ENCODE measurements around the gene MAML2.
"Not testable (repeated sequence)": the region's sequence is repeated elsewhere in the genome, so short reads cannot be mapped to it uniquely, and the experiment has no call there.

Gene MAML2

DNA sequence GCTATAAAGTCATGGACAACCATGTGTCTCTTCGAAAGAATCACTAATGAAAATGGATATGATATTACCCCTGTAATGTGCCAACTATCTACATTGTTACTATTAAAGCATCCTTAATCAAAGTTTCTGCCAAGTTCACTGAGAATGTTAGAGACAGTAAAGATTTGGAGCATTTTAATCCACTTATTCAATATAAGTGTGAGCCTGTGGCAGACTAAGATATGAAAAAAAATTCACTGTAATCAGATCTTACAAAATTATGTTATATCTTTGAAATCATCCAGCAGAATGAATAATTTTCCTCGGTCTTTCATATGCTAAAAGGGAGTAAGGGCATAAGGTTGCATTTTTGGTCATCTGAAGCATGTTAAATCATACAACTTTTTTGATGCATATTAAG is 49.9 kb downstream of the MAML2 start:
- no peak for DNase-seq (ENCODE audit: low spot score)

DNA sequence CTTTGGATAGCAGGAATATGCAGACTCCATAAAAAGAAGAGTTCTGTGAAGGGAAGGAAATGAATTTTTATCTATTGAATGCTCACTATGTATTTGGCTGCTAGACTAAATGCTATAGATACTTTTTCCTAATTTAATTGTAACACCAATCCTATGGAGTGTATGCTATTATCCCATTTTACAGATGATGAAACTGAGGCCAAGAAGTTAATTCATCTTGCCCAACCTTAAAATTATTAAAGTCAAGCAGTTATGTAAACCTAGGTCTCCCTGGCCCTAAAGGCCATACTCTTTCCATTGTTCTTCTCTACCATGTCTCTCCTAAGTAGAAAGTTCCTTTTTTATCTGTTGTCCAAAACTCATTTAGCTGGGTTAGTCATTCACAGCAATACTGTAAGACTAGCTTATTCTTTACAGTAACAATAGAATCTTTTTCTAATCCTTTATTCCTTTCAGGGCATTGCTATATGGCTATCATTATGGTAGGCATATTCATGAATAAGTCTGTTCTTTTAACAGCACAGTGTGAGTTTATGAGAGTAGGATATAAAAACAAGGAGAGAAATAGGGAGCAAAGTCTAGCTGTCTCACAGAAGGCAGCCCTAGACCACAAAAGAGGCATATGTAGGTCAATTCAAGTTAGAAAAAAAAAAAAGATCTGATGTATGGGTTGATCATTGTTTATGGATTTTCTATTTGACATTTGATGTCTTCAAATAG is 50.5 kb downstream of the MAML2 start:
- DNase-seq (ENCODE audit: low spot score) = no peak

DNA sequence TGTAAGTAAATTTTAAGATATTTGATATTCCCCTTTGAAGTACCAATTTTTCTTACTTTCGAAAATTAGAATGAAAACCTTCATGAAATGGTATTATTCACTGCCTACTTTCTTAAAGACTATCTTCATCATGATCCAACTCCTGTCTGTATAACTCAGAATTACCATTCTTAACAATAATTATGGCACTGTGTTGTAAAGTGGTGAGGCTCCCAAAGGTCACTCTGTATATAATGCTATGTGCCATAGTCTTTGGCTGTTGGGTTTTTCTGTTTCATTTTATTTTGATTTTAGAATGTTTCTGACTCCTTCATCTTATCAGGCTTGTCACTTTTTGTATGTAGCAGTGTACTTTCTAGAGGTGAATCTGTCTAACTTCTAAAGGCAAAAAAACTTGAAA is 52.4 kb downstream of the MAML2 start:
- DNase-seq (ENCODE audit: low spot score) = no peak

DNA sequence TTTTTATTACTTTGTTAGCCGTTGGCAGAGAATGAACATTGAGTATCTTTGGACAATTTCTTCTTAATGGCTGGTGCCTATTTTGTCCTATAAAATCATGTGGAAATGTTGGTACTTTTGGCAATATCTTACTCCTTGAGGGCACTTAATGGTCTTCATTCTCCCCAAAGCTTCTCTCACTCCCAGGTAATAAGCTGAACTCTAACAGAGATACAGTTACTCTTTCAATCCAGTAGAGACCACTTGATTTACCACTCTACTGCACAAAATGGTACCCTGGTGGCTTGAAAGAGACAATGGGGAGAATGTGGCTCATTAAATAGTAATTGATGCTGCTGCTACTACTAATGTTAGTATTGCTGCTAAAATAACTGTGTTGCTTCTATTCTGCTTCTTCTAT is 53.0 kb downstream of the MAML2 start:
- DNase-seq (ENCODE audit: low spot score) = no peak

DNA sequence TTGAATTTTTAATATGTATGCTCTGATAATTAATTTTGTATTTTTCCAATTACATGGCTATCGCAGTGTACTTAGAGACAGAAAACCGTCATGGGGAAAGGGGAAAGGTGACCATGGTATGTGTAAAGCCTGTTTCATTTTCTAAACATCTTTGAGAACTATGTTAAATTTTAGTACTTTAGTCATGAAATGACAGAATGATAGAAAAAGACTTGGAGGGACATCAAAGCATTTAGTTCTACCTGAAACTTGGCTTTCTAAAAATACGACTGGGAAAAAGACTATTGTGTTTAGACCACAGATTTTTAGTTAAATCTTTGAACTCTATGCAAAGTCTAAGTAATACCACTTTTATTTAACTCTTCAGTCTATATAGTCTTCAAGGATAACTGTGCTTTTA is 54.1 kb downstream of the MAML2 start:
- DNase-seq (ENCODE audit: low spot score) = no peak

DNA sequence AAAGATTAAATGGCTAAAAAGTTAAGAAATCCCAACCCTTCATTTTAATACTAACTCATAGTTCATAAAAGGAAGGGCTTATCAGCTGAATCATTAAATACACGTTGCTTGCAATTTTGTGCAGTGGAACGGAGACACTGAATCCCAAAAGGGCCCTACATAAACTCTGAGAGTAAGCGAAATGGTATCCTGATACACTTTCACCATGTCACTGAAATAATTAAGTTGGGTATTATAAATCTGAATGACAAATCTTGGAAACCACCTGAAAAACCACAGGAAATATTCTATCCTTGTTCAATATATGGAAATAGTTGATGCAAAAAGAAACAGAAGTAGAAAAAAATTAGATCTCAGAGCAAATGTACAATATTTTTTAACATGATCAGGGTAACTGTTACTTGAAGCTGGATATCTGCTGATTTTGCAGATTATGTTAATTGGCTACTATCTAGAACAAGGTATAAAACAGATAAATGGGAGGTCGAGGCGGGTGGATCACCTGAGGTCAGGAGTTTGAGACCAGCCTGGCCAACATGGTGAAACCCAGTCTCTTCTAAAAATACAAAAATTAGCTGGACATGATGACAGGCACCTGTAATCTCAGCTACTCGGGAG is 55.1 kb downstream of the MAML2 start:
- no peak for DNase-seq (ENCODE audit: low spot score)

DNA sequence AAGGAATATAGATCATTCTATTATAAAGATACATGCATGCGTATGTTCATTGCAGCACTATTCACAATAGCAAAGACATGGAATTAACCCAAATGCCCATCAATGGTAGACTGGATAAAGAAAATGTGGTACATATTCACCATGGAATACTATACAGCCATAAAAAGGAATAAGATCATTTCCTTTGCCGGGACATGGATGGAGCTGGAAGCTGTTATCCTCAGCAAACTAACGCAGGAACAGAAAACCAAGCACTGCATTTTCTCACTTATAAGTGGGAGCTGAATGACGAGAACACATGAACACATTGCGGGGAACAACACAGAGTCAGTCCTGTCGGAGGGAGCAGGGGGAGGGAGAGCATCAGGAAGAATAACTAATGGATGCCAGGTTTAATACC is 57.0 kb downstream of the MAML2 start:
- not testable (repeated sequence) for DNase-seq (ENCODE audit: low spot score)

DNA sequence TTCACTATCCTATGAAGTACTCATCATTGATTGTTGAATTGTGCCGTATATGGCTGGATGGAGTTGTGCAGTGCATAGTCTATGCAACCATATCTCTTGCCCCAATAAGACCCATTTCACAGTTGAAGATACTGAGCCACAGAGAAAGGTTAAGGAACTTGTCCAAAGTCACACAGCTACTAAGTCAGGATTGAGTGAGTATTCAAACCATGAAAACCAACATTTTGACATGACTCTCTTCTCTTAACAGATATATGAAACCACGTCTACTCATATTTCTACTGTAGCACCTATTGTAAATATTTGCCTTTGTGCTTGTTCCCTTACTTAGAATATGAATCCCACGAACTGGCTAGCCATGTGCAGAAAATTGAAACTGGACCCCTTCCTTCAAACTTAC is 58.1 kb downstream of the MAML2 start:
- no peak for DNase-seq (ENCODE audit: low spot score)

DNA sequence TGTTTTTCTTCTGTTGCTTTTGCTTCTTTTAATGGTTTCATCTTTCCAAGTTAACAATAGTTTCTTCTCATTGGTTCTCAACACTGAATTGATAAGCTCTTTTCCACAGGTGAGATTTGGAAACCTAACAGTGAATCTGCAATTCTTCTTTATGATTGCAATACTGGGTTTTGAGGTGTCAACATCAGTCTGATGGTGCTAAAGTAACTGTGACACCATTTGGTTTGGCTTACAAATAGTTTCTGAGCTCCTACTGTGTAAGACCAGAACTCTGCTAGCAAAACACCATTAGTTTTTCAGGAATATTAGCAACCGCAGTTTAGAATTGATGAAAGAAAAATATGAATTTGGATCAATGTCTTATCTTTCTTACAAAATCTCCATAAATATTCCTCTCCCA is 58.6 kb downstream of the MAML2 start:
- DNase-seq (ENCODE audit: low spot score) = no peak

DNA sequence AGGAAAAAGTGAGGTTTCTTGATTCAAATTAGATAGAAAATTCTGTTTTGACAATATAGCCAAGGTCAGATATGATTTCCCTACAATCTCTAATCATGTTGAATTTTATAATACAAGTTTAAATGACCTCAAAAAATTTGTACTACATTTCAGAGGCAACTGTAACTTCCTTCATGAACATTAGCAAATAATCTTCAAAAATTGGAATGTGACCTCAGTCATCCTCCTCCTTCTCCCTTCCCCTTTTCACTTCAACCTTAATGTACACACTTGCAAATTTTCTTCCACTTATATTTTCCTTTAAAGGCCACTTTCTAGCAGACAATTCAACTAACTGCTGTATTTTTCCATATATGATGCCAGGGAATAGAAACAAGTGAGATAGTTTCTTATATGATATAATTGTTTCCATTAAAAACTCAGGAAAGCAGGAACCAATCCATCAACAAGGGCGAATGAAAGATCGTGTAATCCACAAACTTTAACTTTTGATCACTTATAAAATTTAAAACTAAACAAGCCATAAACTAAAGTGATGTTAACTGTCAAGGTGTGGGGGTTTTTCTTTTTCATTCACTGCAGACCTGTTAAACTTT is 60.3 kb downstream of the MAML2 start:
- DNase-seq (ENCODE audit: low spot score) = no peak

DNA sequence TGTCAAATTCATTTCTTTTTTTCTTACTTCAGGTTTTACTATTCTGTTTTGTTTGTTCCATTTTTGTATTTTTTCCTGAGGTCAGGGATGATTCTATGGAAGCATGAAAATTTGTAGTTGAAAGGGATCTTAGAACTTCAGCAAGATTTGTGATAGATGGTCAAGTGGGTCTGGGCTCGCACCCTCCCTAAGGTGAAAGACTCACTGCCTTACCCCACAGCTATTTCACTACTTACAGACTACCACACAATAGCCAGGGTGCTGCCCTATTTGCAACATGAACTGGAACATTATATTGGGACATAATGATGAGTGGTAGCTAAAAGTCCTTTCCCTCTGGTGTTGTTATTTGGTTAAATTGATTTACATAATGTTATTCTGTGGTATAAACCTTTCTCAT is 62.6 kb downstream of the MAML2 start:
- no peak for DNase-seq (ENCODE audit: low spot score)

DNA sequence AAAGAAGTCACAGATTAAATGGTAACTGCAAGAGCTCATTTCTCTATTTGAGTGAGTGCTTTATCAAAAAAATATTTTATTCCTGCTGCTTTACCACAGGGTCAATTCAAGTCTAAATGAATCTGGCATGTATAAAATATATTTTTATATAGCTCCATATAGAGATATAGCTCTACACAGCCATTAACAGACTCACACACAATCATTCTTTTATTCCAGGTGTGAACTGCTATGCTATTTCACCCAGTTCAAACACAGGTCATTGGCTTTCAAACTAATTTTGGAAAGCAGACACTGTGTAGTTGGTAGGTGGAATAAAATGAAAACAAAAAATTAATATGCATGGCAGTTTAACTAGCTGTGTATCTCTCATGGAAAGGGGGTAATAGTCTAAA is 63.1 kb downstream of the MAML2 start:
- DNase-seq (ENCODE audit: low spot score) = no peak

DNA sequence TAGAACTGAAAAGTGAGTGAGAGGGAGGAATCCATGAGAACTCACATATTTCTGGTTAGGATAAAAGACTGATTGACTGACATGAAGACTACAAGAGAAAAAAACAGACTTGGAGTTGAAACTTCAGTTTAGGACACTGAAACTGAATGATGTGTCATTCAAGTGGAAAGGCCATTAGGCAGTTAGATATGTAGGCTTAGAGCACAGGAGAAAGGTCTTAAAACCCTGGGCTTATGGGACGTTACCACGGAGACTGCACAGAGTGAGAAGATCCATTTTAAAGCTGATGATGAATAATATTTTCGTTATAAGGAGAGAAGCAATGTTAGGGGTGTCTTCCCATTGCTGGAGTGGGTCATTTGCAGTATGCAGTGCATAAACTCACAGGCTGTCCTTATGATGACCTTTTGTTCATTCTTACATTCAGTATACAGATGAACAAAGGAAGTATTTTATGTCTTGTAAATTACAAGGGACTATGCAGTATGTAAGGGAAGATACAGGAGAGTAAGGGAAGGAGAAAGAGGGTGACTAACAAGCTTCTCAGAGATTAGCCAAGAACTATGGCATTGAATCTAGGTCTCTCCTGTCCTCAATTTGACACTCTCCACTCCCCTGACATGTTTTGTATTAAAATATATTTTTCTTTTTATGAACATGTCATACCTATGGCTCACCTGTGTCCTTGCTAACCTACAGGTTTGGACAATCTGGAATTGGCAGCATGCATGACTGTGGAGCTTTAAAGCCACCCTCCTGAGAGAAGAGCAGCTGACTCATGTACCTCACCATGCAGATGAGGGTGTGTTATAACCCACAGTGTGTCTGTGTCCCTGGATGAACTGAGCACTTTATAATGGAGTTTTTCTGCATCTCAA is 63.7 kb downstream of the MAML2 start:
- no peak for DNase-seq (ENCODE audit: low spot score)

DNA sequence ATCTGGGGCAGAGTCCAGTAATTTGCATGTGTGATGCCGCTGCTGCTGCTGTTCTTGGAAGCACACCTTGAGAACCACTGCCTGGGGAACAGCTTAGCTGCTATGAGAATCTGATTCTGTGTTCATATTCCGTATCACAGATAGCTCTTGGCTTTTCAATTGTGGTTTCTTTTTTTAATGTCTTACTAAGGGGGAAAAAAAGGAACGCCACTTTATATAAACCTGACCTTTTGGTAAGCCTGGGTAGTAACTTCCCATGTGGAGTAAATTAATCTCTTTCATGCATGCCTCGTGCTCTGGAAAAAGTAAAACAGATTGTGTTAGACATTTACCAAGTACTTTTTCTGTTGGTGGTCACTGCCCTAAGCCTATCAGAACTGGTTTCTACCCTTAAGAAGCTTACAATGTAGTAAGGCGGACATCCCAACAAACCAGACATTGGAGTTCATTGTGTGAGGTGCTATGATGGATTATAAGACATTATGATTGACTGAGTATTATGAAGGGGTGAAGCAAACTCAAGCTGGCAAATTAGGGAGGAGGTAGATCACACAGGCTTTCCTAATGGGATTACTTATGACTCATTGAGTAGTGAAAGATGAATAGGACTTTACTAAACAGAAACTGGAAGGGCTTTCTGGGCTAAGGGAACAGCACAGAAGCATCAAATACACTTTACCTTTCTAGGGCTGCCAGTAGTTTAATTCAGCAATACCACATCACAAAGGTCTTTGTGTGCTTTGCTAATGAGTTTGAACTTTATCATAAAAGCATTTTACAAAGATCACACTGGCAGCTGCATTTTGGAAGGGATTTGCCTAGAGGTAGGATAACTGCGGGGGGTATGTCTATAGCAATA is 64.7 kb downstream of the MAML2 start:
- DNase-seq (ENCODE audit: low spot score) = no peak

DNA sequence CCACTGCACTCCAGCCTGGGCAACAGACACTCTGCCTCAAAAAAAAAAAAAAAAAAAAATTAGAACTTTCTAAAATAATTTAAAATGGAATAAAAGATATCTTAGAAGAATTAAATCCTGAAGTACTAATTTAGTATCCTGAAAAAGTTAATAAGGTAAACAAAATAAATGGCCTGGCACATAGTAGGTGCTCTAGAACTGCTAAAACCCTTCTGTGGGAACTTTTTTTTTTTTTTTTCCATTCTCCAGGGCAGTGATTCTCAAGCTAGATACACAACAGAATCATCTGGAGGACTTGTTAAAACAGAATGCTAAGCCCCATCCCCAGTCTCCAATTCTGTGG is 65.3 kb downstream of the MAML2 start:
- no peak for DNase-seq (ENCODE audit: low spot score)

DNA sequence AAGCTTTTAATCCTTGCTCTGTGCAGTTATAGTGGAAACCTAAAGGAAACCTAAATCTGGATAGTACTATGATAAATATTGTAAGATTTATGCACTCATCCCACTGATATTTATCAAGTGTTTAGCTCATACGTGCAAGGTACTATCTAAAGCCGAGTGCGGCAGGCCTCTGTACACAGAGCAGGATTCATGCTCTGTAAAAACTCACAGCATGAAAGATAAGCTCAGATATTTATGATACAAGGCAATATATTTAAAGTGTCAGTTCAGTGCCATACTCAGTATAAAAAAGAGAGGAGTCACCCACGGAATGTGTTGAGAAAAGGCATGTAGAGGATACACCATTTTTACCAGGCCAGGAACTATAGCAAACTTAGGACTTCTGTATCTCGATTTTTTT is 66.2 kb downstream of the MAML2 start:
- DNase-seq (ENCODE audit: low spot score) = no peak

DNA sequence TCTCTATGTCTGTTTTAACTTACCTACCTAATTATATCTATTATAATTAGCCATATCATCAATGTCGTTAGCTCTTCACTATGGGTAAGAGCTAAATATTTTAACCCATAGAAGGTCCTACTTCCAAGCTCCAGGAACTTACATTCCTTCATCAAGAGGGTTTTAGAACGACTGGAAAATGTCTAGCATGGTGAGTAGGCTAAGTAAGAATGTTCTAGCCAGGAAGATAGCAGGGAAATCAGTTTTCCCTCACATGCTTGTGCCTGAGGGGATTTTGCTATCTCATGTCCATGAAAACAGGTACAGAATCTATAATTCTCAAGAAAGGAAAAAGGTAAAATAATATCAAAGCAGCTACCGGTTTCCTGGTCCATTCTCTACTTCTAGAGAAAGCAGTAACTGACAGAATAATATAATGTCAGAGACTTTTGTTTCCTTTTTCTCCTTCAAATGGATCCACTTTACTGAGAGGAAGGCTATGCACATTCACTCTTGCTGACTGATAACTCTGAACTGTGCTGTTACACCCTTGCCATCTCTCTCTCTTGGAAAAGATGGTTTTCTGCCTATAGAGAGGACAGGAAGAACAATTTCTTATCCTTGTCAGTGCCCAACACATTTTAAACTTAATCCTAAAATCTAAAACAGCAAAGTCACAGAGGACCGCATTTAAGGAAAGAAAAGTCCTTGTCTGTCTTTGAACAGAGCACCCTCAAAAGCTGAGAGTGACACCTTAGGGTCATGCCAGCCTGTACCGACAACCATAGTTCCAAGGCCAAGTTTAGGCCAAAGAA is 67.0 kb downstream of the MAML2 start:
- no peak for DNase-seq (ENCODE audit: low spot score)

DNA sequence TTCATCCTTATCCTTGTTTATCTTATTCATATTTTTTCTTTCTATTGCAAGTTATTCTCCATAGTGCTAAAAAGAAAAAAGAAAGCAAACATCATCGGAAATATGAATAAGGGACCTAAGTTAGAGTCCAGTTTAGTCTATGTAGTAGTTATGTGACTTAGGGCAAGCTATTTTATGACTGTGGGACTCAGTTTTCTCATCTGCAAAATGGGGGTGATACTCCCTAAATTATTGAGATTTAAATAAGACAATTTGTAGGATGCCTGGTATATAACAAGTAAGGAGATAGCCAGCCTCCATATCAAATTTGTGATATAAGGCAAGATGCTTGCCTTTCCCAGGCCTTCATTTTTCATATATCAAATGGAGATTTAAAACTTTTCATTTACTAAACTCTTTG is 69.5 kb downstream of the MAML2 start:
- no peak for DNase-seq (ENCODE audit: low spot score)

DNA sequence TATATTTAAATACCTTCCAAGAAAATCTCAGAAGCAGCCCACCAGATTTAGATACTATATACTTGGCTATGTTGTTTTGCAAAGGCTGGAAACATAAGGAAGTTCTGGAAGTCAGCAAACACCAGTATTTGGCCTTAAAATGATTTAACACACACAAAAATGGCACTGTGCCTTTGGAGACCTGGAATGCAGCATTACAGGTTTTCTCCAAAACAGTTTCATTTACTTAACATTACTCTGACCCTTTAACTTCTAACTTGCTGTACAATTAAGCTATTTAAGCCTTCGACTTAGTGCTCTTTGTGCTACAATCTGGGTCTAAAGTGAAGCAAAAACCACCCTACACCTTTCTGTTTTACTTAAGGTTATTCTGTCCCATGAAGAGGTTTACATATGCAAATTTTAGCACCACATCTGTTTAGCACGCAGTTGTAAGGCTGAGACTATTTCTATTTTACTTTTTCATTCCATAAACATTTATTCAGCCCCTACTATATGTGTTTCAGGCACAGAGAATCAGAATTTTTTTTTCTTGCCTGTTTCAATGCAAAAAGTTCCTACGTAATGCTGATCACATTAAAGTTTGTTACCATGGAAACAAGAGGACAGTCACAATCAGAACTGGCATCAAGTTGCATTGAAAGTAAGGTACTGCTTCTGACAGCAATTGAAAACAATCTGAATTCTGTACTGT is 70.3 kb downstream of the MAML2 start:
- DNase-seq (ENCODE audit: low spot score) = no peak

DNA sequence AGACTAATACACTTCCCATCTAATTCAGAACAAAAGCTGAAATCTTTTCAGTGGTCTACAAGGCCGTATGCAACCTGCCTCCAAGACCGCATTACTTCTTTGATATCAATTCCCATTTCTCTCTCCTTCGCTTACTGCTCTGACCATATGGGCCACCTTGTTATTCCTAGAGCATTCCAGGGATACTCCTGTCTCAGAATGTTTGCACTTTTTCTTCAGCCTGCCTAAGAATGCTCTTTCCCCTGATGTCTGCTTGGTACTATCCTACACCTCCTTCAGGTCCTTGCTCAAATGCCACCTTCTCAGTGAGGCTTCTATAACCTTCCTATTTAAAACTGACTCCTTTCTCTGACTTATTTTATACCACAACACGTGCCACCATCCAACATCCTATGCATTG is 71.2 kb downstream of the MAML2 start:
- DNase-seq (ENCODE audit: low spot score) = no peak
